Neural cell (in vitro differentiated cells): ENCODE measurements around the gene PRKG1. TPM values are rescaled to one million over a fixed set of nuclear protein-coding genes. Genes with fewer than 3 reads are reported as not detected.

Experiments used
- H2AFZ ChIP-seq: fragments of 200-600, 300-800 bp; sonication (generic), shearing (Covaris generic); 2 replicates; pipeline ENCODE4 v1.6.0; 2014; ENCODE audit warnings: low read depth, mild to moderate bottlenecking, antibody characterized with exemption, low read length, moderate library complexity
- H3F3A ChIP-seq: fragments of 200-600 bp; shearing (Covaris generic); 2 replicates; pipeline ENCODE4 v1.6.1; 2016; ENCODE audit warnings: mild to moderate bottlenecking, moderate library complexity, mixed read lengths, antibody characterized with exemption, low read length; ENCODE audit not compliant: insufficient read depth, poor library complexity, severe bottlenecking
- H3K27ac ChIP-seq: fragments of 200-600, 300-800 bp; sonication (generic), shearing (Covaris generic); 2 replicates; pipeline ENCODE4 v1.5.1; 2014; ENCODE audit warnings: mild to moderate bottlenecking, low read length, moderate library complexity
- H3K27me3 ChIP-seq: fragments of 300-800, 200-600 bp; sonication (generic), shearing (Covaris generic); 2 replicates; pipeline ENCODE4 v1.6.0; 2014; ENCODE audit warnings: mild to moderate bottlenecking, low read depth, low read length, moderate library complexity; ENCODE audit not compliant: insufficient read depth
- H3K36me3 ChIP-seq: fragments of 300-800, 200-600 bp; sonication (generic), shearing (Covaris generic); 2 replicates; pipeline ENCODE4 v1.5.1; 2014; ENCODE audit warnings: mild to moderate bottlenecking, antibody characterized with exemption, low read length, moderate library complexity; ENCODE audit not compliant: insufficient read depth
- H3K4me2 ChIP-seq: fragments of 300-800, 200-600 bp; sonication (generic), shearing (Covaris generic); 2 replicates; pipeline ENCODE4 v1.6.0; 2014; ENCODE audit warnings: mild to moderate bottlenecking, low read length
- H3K4me3 ChIP-seq: fragments of 300-800, 200-600 bp; sonication (generic), shearing (Covaris generic); 2 replicates; pipeline ENCODE4 v1.5.1; 2014; ENCODE audit warnings: mild to moderate bottlenecking, low read length, moderate library complexity
- H3K79me2 ChIP-seq: fragments of 200-600 bp; shearing (Covaris generic); replicated peaks from 2 replicates; pipeline ENCODE4 v1.6.0; 2014; ENCODE audit warnings: mild to moderate bottlenecking, low read length, moderate library complexity; ENCODE audit not compliant: insufficient read depth
- H3K9ac ChIP-seq: fragments of 300-800, 200-600 bp; sonication (generic), shearing (Covaris generic); 2 replicates; pipeline ENCODE4 v1.6.1; 2016; ENCODE audit warnings: mild to moderate bottlenecking, low read length, mixed read lengths
- H3K9me2 ChIP-seq: fragments of 200-600 bp; shearing (Covaris generic); 2 replicates; pipeline ENCODE4 v1.6.1; 2016; ENCODE audit warnings: mild to moderate bottlenecking, low read length, mixed read lengths; ENCODE audit not compliant: insufficient read depth
- H3K9me3 ChIP-seq: fragments of 200-600, 300-800 bp; sonication (generic), shearing (Covaris generic); 2 replicates; pipeline ENCODE4 v1.6.1; 2016; ENCODE audit warnings: mild to moderate bottlenecking, mixed run types, low read length, moderate library complexity, mixed read lengths
- H4K20me1 ChIP-seq: fragments of 200-600 bp; shearing (Covaris generic); 2 replicates; pipeline ENCODE4 v1.6.1; 2016; ENCODE audit warnings: mild to moderate bottlenecking, mixed run types; ENCODE audit not compliant: insufficient read depth
- EP300 ChIP-seq: fragments of 450-650 bp; conservative IDR thresholded peaks from 2 replicates; pipeline ENCODE4 v1.6.1; 2014; ENCODE audit warnings: antibody characterized with exemption, mild to moderate bottlenecking, moderate library complexity; ENCODE audit not compliant: poor library complexity, severe bottlenecking
- EZH2 ChIP-seq: fragments of 200-600, 300-800 bp; shearing (Covaris generic), sonication (generic); IDR thresholded peaks from 2 replicates; pipeline ENCODE4 v1.6.1; 2014; ENCODE audit warnings: antibody characterized with exemption, low read length, borderline replicate concordance, mild to moderate bottlenecking; ENCODE audit not compliant: insufficient read depth, poor library complexity, severe bottlenecking
- MXI1 ChIP-seq: fragments of 450-650 bp; conservative IDR thresholded peaks from 2 replicates; pipeline ENCODE4 v1.6.1; 2014; ENCODE audit warnings: antibody characterized with exemption, mild to moderate bottlenecking; ENCODE audit not compliant: poor library complexity, severe bottlenecking
- POLR2AphosphoS5 ChIP-seq: IDR thresholded peaks from 2 replicates; pipeline ENCODE4 v1.6.1; 2012
- RAD21 ChIP-seq: fragments of 450-650 bp; conservative IDR thresholded peaks from 2 replicates; pipeline ENCODE4 v1.6.1; 2014; ENCODE audit warnings: antibody characterized with exemption, mild to moderate bottlenecking, moderate library complexity
- SMC3 ChIP-seq: fragments of 450-650 bp; conservative IDR thresholded peaks from 2 replicates; pipeline ENCODE4 v1.6.1; 2014; ENCODE audit warnings: antibody characterized with exemption, mild to moderate bottlenecking, moderate library complexity; ENCODE audit not compliant: poor library complexity
- TAF1 ChIP-seq: IDR thresholded peaks from 2 replicates; pipeline ENCODE4 v1.6.1; 2012; ENCODE audit warnings: low read depth
- polyA plus RNA-seq: library from polyadenylated mRNA; depleted of rRNA; stranded (reverse); fragments of >200 nt; gene quantifications from 2 replicates; pipeline ENCODE4 v1.2.3, GENCODE V29; 2014
- TF ChIP-seq, protein P1 (sequence below): IDR thresholded peaks from 2 replicates; pipeline ENCODE4 v1.6.1; 2012; ENCODE audit warnings: borderline replicate concordance
- TF ChIP-seq, protein P2 (sequence below): fragments of 450-650 bp; IDR thresholded peaks from 2 replicates; pipeline ENCODE4 v1.5.1; 2014; ENCODE audit warnings: antibody characterized with exemption, mild to moderate bottlenecking, moderate library complexity; ENCODE audit not compliant: poor library complexity, severe bottlenecking

Gene PRKG1
- polyA plus RNA-seq, 1 donor from 2014 or later = 2.2 TPM

- H3K27me3 ChIP-seq = no peaks in the 10 kb centered on the region
- H3K36me3 ChIP-seq = no peaks in the 10 kb centered on the region
- H3F3A ChIP-seq = no peaks in the 10 kb centered on the region
- H3K27ac ChIP-seq = no peak overlapping the region
- H3K4me2 ChIP-seq = no peak overlapping the region
- H3K4me3 ChIP-seq = no peak overlapping the region
- no peaks in the 10 kb centered on the region for H3K79me2 ChIP-seq
- TF ChIP-seq TAF1 (no peak), POLR2AphosphoS5 (no peak), RAD21 (no peak), EP300 (no peak), SMC3 (no peak), MXI1 (no peak), EZH2 (no peak)
- TF ChIP-seq, protein P1, sequence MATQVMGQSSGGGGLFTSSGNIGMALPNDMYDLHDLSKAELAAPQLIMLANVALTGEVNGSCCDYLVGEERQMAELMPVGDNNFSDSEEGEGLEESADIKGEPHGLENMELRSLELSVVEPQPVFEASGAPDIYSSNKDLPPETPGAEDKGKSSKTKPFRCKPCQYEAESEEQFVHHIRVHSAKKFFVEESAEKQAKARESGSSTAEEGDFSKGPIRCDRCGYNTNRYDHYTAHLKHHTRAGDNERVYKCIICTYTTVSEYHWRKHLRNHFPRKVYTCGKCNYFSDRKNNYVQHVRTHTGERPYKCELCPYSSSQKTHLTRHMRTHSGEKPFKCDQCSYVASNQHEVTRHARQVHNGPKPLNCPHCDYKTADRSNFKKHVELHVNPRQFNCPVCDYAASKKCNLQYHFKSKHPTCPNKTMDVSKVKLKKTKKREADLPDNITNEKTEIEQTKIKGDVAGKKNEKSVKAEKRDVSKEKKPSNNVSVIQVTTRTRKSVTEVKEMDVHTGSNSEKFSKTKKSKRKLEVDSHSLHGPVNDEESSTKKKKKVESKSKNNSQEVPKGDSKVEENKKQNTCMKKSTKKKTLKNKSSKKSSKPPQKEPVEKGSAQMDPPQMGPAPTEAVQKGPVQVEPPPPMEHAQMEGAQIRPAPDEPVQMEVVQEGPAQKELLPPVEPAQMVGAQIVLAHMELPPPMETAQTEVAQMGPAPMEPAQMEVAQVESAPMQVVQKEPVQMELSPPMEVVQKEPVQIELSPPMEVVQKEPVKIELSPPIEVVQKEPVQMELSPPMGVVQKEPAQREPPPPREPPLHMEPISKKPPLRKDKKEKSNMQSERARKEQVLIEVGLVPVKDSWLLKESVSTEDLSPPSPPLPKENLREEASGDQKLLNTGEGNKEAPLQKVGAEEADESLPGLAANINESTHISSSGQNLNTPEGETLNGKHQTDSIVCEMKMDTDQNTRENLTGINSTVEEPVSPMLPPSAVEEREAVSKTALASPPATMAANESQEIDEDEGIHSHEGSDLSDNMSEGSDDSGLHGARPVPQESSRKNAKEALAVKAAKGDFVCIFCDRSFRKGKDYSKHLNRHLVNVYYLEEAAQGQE = no peak
- TF ChIP-seq, protein P2, sequence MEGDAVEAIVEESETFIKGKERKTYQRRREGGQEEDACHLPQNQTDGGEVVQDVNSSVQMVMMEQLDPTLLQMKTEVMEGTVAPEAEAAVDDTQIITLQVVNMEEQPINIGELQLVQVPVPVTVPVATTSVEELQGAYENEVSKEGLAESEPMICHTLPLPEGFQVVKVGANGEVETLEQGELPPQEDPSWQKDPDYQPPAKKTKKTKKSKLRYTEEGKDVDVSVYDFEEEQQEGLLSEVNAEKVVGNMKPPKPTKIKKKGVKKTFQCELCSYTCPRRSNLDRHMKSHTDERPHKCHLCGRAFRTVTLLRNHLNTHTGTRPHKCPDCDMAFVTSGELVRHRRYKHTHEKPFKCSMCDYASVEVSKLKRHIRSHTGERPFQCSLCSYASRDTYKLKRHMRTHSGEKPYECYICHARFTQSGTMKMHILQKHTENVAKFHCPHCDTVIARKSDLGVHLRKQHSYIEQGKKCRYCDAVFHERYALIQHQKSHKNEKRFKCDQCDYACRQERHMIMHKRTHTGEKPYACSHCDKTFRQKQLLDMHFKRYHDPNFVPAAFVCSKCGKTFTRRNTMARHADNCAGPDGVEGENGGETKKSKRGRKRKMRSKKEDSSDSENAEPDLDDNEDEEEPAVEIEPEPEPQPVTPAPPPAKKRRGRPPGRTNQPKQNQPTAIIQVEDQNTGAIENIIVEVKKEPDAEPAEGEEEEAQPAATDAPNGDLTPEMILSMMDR = no peak
- H3K9me2 ChIP-seq = no peaks in the 10 kb centered on the region
- H3K9ac ChIP-seq = no peak overlapping the region
- no peaks in the 10 kb centered on the region for H4K20me1 ChIP-seq
- H2AFZ ChIP-seq = no peak overlapping the region
- peaks cover 4% of the 10 kb centered on the region for H3K9me3 ChIP-seq
Observed at GRCh38 chr10:52280051-52280450, 1205.8 kb downstream of the PRKG1 start.

DNA sequence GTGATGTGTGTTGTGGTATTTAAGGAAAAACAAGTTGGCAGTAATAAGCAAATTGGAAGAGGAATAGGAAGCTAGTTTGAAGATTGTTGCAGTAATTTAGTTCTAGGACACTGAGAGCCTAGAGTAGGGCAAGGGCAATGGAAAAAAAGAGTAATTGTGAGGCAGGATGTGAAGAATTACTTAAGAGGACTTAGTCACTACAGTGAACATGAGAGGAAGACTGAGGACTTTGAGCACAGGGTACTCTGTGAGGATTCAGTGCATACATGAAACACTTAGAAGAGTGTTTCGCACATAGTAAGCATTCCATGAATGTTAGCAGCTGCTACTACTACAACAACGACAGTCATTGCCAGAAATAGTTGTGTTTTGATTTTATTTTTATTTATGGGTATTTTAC, 1208.9 kb downstream of the PRKG1 start:
- Histone ChIP-seq H3K36me3 (no peaks in the 10 kb centered on the region), H3K27ac (no peak overlapping the region), H3K27me3 (no peaks in the 10 kb centered on the region), H3K9me2 (no peaks in the 10 kb centered on the region), H3K4me2 (no peak overlapping the region), H3F3A (no peaks in the 10 kb centered on the region), H4K20me1 (no peaks in the 10 kb centered on the region), H3K9me3 (no peaks in the 10 kb centered on the region), H3K4me3 (no peak overlapping the region), H3K79me2 (no peaks in the 10 kb centered on the region), H3K9ac (no peak overlapping the region), H2AFZ (no peak overlapping the region)
- TF ChIP-seq, protein P1 = no peak
- TF ChIP-seq EP300 (no peak), MXI1 (no peak), TAF1 (no peak), EZH2 (no peak), SMC3 (no peak), RAD21 (no peak), POLR2AphosphoS5 (no peak)
- TF ChIP-seq, protein P2 = no peak
